Measurements from ENCODE around the gene DCLRE1C. TPM values are rescaled to one million over a fixed set of nuclear protein-coding genes. Genes with fewer than 3 reads are reported as not detected.

DCLRE1C gene
- polyA plus RNA-seq, 2 of the 4 experiments (the other 2 are of a cell fraction), result 4.6 to 8.3 TPM

DNA sequence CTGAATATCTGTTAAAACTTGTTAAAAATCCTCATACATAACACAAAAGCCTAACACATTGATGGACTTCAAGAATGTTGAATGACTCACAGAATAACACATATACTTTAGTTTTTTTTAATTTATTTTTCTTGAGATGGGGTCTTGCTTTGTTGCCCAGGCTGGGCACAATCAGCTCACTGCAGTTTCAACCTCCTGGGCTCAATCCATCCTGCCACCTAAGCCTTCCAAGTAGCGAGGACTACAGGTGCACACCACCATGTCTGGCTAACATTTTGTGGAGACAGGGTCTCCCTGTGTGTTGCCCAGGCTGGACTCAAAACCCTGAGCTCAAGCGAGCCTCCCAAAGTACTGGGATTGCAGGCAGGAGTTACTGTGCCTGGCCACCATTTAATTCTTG lies 47.1 kb downstream of the DCLRE1C start:
- 91% methylated on average over 2 of the region's 2 CpGs for WGBS (ENCODE audit: missing lambda C conversion rate)
- no peak overlapping the region for H3K4me3 ChIP-seq
- TF ChIP-seq FOXS1 (CRISPR knock-in tag; IDR thresholded peaks at IDR 0.05), result no peak
- TF ChIP-seq RARB (CRISPR knock-in tag; IDR thresholded peaks at IDR 0.05), result no peak
- no peak for TF ChIP-seq ESRRA (IDR thresholded peaks at IDR 0.05; ENCODE audit: borderline replicate concordance, low read length)
- TF ChIP-seq USF2 (IDR thresholded peaks at IDR 0.05), result no peak
- TF ChIP-seq ZNF302 (CRISPR knock-in tag; IDR thresholded peaks at IDR 0.05), result no peak
- no peak for TF ChIP-seq NFE2L2 (conservative IDR thresholded peaks at IDR 0.05; ENCODE audit: low read length)
- no peak for TF ChIP-seq PHF8 (IDR thresholded peaks at IDR 0.05; ENCODE audit: borderline replicate concordance, low read depth)
- TF ChIP-seq CBX8 (IDR thresholded peaks at IDR 0.05), result no peak
- TF ChIP-seq HOXB5 (CRISPR knock-in tag; IDR thresholded peaks at IDR 0.05), result no peak
- TF ChIP-seq SMC3 (IDR thresholded peaks at IDR 0.05), result no peak
- TF ChIP-seq CBX2 (IDR thresholded peaks at IDR 0.05; ENCODE audit: borderline replicate concordance, low read depth), result no peak
- TF ChIP-seq JUNB (IDR thresholded peaks at IDR 0.05), result no peak
- ChIA-PET CTCF (no interaction called here), POLR2A (no interaction called here)
- no peaks in the 10 kb centered on the region for H3K4me1 ChIP-seq
- no peak overlapping the region for H3K4me2 ChIP-seq
- DNase-seq (ENCODE audit: low read depth in 1 of 2, low spot score in 1 of 2) (no peak), FAIRE-seq (no peak), ATAC-seq (no peak)
- no peak overlapping the region for H3K27ac ChIP-seq
- peaks cover 30% of the 10 kb centered on the region for H3K9me3 ChIP-seq

DNA sequence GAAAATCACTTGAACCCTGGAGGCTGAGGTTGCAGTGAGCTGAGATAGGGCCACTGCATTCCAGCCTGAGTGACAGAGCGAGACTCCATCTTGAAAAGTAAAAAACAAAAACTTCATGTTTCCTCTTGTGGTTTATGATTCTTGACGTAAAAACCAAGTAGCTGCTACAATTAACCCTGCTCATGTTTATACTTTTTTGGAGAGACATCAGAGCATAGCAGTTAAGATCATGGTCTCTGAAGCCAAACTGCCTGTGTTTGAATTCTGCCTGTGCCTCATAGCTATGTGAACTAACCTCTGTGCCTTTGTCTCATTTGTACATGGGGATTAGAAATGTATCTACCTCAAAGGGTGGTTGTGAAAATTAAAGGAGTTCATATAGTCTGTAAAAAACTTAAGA lies 48.0 kb downstream of the DCLRE1C start:
- no peak for DNase-seq (ENCODE audit: low read depth in 1 of 2, low spot score in 1 of 2)
- WGBS (ENCODE audit: missing lambda C conversion rate), result 94% methylated on average over 2 of the region's 2 CpGs
- TF ChIP-seq RCOR1 (IDR thresholded peaks at IDR 0.05; ENCODE audit: low read depth, low read length) (no peak), KDM5A (IDR thresholded peaks at IDR 0.05) (no peak), CBX8 (IDR thresholded peaks at IDR 0.05) (no peak)
- FAIRE-seq, result no peak
- ChIA-PET POLR2A (no interaction called here), CTCF (interaction anchor here (1.2 to 2.0 kb wide), 4 partner anchors 12 to 69 kb away, joined by 3 to 5 read pairs (median 3); no protein-coding TSS in a partner anchor)
- Histone ChIP-seq H3K9me3 (peaks cover 21% of the 10 kb centered on the region), H3K4me1 (no peaks in the 10 kb centered on the region), H3K4me2 (no peak overlapping the region), H3K4me3 (no peak overlapping the region), H3K27ac (no peak overlapping the region)
- no peak for ATAC-seq

- Histone ChIP-seq H3K27ac (no peak overlapping the region), H3K4me3 (no peak overlapping the region), H3K4me2 (no peak overlapping the region), H3K9me3 (peaks cover 19% of the 10 kb centered on the region), H3K4me1 (no peaks in the 10 kb centered on the region)
- peak; percentile 70 for FAIRE-seq
- no peak for ATAC-seq
- DNase-seq (ENCODE audit: low read depth in 1 of 2, low spot score in 1 of 2), result no peak
- POLR2A ChIA-PET, result no interaction called here
- CTCF ChIA-PET, result interaction anchor here (0.7 to 2.0 kb wide), 6 partner anchors 9 to 186 kb away, joined by 3 to 5 read pairs (median 3); no protein-coding TSS in a partner anchor
- WGBS (ENCODE audit: missing lambda C conversion rate), result 90% methylated on average over 2 of the region's 2 CpGs
- TF ChIP-seq ELK1 (IDR thresholded peaks at IDR 0.05; ENCODE audit: low read depth, low read length) (no peak), ZNF302 (CRISPR knock-in tag; IDR thresholded peaks at IDR 0.05) (no peak), ZFP36 (IDR thresholded peaks at IDR 0.05; ENCODE audit: borderline replicate concordance, partially characterized antibody) (no peak), PBX3 (IDR thresholded peaks at IDR 0.05) (no peak), KDM1A (IDR thresholded peaks at IDR 0.05; ENCODE audit: low read depth) (no peak), CHD4 (IDR thresholded peaks at IDR 0.05; ENCODE audit: borderline replicate concordance) (no peak), EP300 (IDR thresholded peaks at IDR 0.05) (no peak), EHMT2 (IDR thresholded peaks at IDR 0.05; ENCODE audit: low read depth) (no peak), MYC (IDR thresholded peaks at IDR 0.05; ENCODE audit: borderline replicate concordance, low read length) (no peak), RFX5 (IDR thresholded peaks at IDR 0.05) (no peak), HOXB13 (CRISPR knock-in tag; IDR thresholded peaks at IDR 0.05; ENCODE audit: low read depth) (no peak), USF2 (IDR thresholded peaks at IDR 0.05) (no peak), MAX (IDR thresholded peaks at IDR 0.05) (no peak), POLR2A (IDR thresholded peaks at IDR 0.05; ENCODE audit: low read length) (no peak), CBX2 (IDR thresholded peaks at IDR 0.05; ENCODE audit: borderline replicate concordance, low read depth) (no peak), ZC3H11A (IDR thresholded peaks at IDR 0.05) (no peak), EHF (CRISPR knock-in tag; IDR thresholded peaks at IDR 0.05) (no peak), HOXA7 (CRISPR knock-in tag; IDR thresholded peaks at IDR 0.05) (no peak)
- TF ChIP-seq, protein P1, sequence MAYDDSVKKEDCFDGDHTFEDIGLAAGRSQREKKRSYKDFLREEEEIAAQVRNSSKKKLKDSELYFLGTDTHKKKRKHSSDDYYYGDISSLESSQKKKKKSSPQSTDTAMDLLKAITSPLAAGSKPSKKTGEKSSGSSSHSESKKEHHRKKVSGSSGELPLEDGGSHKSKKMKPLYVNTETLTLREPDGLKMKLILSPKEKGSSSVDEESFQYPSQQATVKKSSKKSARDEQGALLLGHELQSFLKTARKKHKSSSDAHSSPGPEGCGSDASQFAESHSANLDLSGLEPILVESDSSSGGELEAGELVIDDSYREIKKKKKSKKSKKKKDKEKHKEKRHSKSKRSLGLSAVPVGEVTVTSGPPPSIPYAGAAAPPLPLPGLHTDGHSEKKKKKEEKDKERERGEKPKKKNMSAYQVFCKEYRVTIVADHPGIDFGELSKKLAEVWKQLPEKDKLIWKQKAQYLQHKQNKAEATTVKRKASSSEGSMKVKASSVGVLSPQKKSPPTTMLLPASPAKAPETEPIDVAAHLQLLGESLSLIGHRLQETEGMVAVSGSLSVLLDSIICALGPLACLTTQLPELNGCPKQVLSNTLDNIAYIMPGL (CRISPR knock-in tag; IDR thresholded peaks at IDR 0.05; ENCODE audit: borderline replicate concordance), result no peak
These were observed 49.0 kb downstream of the DCLRE1C start for GRCh38 chr10:14904864-14905263.

Data from A549 (cell line).